Measurements from ENCODE around the gene VPS18. TPM values are rescaled to one million over a fixed set of nuclear protein-coding genes. Genes with fewer than 3 reads are reported as not detected.
A peak's percentile ranks its signal among the peaks of the same experiment; 100 is the strongest.

The VPS18 gene
- total RNA-seq, 1 donor from 2014 or later: 12.5 TPM

DNA sequence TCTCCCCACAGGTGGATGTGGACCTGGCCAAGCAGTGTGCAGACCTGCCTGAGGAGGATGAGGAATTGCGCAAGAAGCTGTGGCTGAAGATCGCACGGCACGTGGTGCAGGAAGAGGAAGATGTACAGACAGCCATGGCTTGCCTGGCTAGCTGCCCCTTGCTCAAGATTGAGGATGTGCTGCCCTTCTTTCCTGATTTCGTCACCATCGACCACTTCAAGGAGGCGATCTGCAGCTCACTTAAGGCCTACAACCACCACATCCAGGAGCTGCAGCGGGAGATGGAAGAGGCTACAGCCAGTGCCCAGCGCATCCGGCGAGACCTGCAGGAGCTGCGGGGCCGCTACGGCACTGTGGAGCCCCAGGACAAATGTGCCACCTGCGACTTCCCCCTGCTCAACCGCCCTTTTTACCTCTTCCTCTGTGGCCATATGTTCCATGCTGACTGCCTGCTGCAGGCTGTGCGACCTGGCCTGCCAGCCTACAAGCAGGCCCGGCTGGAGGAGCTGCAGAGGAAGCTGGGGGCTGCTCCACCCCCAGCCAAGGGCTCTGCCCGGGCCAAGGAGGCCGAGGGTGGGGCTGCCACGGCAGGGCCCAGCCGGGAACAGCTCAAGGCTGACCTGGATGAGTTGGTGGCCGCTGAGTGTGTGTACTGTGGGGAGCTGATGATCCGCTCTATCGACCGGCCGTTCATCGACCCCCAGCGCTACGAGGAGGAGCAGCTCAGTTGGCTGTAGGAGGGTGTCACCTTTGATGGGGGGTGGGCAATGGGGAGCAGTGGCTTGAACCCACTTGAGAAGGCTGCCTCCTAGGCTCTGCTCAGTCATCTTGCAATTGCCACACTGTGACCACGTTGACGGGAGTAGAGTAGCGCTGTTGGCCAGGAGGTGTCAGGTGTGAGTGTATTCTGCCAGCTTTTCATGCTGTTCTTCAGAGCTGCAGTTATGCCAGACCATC lies 8.6 kb downstream of the VPS18 start:
- no peak for DNase-seq

DNA sequence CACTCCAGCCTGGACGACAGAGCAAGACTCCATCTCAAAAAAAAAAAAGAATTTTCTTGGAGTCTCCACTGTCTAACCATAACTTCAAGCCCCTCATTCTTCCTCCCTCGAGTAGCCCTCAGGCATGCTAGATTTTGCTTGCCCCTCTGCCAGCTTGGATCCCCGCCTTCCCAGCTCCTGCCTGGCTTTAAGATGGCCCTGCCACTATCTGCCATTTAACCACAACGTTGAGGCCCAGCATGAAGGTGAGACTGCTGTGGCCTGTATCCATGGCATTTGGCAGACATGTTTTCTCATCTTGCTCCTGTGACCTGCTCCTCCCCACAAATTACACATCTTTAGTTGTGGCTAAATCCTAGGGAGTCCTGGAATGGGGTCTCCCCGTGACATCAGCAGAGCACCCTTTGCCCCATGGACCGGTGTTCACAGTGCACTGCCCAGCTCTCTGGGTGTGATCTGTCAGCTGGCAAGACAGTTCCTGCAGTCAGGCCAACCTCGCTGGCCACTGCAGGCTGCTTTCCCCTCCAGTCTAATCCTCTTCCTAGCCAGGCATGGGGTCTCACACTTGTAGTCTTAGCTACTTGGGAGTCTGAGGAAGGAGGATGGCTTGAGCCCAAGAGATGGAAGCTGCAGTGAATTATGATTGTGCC lies 10.4 kb downstream of the VPS18 start:
- DNase-seq: no peak

GRCh38 chr15:40906091-40906990 lies 12.1 kb downstream of the VPS18 start:
- peak; percentile 86 for DNase-seq

GRCh38 chr15:40906991-40907802 lies 12.9 kb downstream of the VPS18 start:
- peak; percentile 53 for DNase-seq

DNA sequence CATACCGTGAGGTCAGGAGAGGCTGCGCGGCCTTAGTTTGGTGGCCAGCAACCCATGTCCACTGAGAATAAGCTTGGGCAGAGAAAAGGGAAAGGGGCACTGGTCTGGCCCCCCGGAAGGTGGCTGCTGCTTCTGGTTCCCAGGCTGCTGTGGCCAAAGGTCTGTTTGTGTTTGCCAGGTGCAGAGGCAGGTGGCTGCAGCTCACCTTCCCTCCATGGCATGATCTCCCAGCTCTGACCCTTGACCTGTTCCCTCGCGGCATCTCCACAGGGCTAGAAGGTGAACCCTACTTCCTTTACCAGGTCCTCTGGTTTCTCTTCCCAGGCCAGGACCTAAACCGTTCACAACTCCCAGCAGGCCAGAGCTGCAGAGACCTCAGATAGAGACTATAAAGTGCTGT lies 13.8 kb downstream of the VPS18 start:
- no peak for DNase-seq

DNA sequence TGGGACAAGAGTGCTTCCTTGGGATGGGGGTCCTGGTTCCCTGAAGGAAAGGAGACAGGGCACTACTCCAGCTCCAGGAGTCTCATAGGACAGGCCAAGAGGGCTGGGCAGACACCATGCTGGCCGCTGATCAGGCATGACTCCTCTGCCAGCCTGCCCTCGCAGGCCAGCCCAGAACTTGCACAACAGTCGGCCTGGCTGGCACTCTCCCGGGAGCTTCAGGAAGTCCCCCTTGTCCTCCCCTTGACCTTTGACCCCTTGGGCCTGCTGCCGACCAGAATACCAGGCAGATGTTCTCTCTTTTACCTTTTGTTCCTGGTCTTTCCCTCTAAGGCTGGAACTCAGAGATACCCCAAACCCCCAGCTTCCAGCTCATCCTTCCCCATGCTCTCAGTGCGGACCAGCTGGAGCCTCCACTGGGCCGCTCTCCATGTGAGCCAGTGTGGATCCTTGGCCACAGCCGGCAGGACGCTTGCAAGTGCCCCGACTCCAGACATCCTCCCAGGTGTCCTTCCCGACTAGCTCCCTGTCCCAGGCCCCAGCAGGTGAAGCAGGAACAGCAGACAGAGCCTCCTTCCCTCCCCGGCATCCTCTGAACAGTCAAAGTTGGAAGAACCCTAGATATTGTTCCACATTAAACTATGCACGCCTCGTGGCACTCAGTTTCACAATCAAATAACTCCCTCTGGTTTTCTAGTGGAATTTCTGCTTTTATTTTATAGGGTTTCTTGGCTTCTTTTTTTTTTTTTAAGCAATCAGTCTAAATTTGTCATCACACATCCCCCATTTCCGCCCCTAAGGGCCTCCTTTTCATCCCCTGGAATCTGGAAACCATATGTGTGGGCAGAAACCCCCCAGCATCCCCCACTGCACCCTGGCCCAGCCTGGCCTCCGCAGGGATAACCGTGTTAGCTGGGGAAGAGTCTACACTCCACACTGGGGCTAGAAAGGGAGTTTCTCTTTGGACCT lies 15.7 kb downstream of the VPS18 start:
- peak; percentile 86 for DNase-seq

- DNase-seq: peak; percentile 49
These were observed 16.9 kb downstream of the VPS18 start for GRCh38 chr15:40911141-40911540.

DNA sequence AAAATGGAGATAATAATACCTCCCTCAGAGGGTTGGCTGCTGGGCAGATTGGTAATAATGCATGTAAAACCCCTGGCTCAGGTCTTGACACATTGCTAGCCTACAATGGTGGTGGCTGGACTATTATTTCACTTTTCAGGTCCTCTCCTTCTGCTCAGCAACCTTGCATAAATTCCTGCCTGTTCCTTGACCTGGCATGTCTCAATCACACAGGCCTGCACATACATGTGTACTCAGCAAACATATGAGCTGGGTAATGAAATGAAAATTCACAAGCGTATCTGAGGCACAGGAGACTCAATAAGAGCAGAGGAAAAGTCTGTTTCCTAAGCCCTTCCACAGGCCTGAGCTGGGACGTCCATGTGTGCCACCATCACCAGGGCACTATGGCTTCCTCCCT lies 17.4 kb downstream of the VPS18 start:
- no peak for DNase-seq

DNA sequence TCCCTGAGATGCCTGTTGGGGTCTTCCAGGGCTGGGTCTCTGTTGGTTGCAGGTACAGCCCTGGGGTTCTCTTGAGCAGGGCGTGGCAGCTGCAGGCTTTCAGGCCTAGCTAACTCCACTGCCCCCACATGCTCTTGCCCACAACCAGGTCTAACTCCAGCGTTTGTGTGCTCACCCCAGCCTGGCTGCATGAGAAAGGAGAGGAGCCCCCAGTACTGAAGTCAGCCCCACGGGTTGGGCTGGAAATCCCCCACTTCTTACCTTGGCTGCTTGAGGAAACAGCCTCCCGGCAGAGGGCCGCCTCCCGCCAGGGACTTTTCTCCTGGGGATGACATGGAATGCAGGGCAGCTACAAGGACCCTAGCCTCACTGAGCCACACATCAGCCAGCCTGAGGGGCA lies 18.2 kb downstream of the VPS18 start:
- DNase-seq: no peak

- DNase-seq: no peak
These were observed 19.8 kb downstream of the VPS18 start for GRCh38 chr15:40914013-40914412.

DNA sequence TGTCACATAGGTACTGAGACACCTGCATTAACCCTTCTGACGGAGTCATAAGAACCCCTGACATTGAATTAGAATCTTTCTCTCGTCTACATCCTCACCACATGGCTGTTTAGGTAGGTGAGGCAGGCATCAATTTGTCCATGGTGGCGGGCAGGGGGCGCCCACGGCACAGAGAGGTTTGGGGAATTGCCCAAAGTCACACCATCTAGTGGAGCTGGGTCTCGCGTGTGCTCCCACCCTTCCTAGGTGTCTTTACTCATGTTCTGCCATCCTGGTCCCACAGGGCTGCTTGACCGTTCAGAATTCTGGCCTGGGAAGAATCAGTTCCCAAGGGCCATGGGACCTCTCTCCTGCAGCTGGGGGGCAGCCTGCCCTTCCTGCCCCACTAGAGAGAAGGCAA lies 20.2 kb downstream of the VPS18 start:
- DNase-seq: no peak

GRCh38 chr15:40915116-40915661 lies 20.9 kb downstream of the VPS18 start:
- DNase-seq: no peak

DNA sequence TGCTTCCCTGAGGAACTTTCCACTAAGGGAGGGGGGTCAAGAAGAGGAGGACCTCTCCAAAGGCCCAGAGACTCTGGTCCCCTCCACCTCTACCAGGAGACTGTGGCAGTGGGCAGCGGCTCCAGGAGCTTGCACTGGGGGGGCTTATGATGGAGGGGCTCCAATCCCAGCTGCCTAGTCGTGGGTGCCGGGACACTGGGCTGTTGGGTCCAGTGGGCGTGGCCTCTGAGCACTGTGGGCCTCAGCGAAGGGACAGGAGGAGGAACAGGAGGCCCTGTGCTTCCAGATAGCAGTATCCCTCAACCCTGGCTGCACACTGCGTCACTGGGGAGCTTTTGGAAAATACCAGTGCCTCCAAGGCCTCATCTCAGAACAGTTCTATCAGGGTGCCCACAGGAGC lies 21.4 kb downstream of the VPS18 start:
- DNase-seq: no peak

- DNase-seq: no peak
These were observed 23.3 kb downstream of the VPS18 start for GRCh38 chr15:40917585-40917984.

GRCh38 chr15:40918146-40918798 lies 24.0 kb downstream of the VPS18 start:
- no peak for DNase-seq

DNA sequence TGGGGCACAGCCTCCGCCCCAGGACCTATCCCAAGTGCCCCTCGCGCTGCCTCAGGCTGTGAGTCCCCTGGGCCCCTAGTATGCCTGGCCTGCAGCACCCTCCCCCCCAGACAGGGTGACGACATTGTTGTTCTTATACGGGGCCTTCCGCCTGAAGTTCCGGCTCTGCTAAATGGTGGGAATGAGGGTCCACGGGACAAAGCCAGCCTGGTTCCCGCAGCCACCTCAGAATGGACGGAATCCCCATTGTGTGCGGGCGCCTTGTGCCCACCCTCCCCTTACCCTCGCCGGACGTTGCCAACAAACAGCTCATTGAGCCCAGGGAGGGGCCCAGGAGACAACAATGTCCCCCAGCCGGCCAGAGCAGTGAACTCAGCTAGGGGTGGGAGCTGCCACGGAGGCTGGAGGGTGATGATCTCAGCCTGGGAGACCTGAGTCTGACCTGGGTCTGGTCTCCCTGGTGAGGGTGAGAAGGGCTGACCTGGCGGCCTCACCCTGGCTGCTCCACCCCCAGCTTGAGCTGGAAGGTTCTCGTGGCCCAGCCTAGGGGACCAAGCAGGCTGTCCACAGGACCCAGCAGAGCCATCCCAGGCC lies 24.6 kb downstream of the VPS18 start:
- DNase-seq: no peak

DNA sequence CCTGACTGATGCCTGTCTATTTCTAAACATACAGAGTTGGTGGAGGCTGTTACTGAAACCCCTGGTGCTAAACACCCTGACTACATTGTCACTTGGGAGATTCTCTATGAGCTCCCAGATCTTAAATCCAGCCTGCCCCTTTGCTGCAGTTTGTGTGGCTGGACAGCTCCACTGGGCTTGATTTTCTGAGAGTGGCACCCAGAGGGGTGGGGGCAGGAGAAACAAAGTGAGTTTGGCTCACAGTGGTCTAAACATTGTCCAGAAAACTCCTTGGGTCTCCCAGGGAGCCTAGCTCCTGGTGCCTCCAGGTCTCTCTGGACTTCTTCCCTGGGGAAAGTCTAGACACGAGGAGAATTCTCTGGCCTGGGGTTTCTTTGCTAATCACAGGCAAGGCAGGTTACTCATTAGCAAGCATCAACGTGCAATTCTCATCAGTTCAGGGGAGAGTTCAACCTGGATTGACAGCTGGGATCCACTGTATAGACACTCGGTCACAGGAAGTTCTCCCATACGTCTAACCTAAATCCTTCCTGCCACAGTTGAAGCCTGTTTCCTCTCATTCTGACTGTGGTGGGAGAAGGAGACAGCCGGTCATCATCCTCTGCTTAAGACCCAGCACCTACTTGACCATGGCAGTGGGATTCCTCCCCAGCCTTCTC lies 27.8 kb downstream of the VPS18 start:
- no peak for DNase-seq

- no peak for DNase-seq
These were observed 28.4 kb downstream of the VPS18 start for GRCh38 chr15:40922608-40923005.

- DNase-seq: no peak
These were observed 29.3 kb downstream of the VPS18 start for GRCh38 chr15:40923551-40923950.
